Measurements from ENCODE around the gene UPP2.

GRCh38 chr2:158179660-158180059, 78.0 kb downstream of the UPP2 start:
- TF ChIP-seq CTCF (IDR thresholded peaks at IDR 0.05; ENCODE audit: low read depth, low read length, poor library complexity, severe bottlenecking) (peak; percentile 63), EZH2phosphoT487 (IDR thresholded peaks at IDR 0.05; ENCODE audit: borderline replicate concordance, low read length) (no peak)
